Hepatocyte (in vitro differentiated cells): ENCODE data around the gene MTCP1. TPM values are rescaled to one million over a fixed set of nuclear protein-coding genes. Genes with fewer than 3 reads are reported as not detected.

Experiments used
- DNase-seq: peaks from one replicate; pipeline ENCODE4 v3.0.0-alpha.2; 2016; ENCODE audit warnings: low spot score
- H2AFZ ChIP-seq: fragments of 200-600 bp; sonication (generic); 2 replicates; pipeline ENCODE4 v1.6.0; 2016; ENCODE audit warnings: antibody characterized with exemption, mild to moderate bottlenecking
- H3K27ac ChIP-seq: fragments of 200-600 bp; sonication (generic); 2 replicates; pipeline ENCODE4 v1.5.1; 2016; ENCODE audit warnings: mild to moderate bottlenecking
- H3K27me3 ChIP-seq: fragments of 200-600 bp; sonication (generic); 2 replicates; pipeline ENCODE4 v1.6.1; 2016
- H3K36me3 ChIP-seq: fragments of 200-600 bp; sonication (generic); replicated peaks from 2 replicates; pipeline ENCODE4 v1.5.1; 2016; ENCODE audit warnings: low read depth; ENCODE audit not compliant: insufficient read depth
- H3K4me1 ChIP-seq: fragments of 200-600 bp; sonication (generic); 2 replicates; pipeline ENCODE4 v1.5.1; 2016; ENCODE audit warnings: mild to moderate bottlenecking, moderate library complexity; ENCODE audit not compliant: insufficient read depth
- H3K4me2 ChIP-seq: fragments of 200-600 bp; sonication (generic); 2 replicates; pipeline ENCODE4 v1.6.0; 2016
- H3K4me3 ChIP-seq: fragments of 200-600 bp; sonication (generic); 2 replicates; pipeline ENCODE4 v1.5.1; 2016; ENCODE audit warnings: mild to moderate bottlenecking
- H3K79me2 ChIP-seq: fragments of 200-600 bp; sonication (generic); 2 replicates; pipeline ENCODE4 v1.6.0; 2017; ENCODE audit warnings: mild to moderate bottlenecking
- H3K9me2 ChIP-seq: fragments of 200-600 bp; sonication (generic); replicated peaks from 2 replicates; pipeline ENCODE4 v1.6.0; 2017; ENCODE audit warnings: mild to moderate bottlenecking; ENCODE audit not compliant: insufficient read depth
- H3K9me3 ChIP-seq: fragments of 200-600 bp; sonication (generic); 2 replicates; pipeline ENCODE4 v1.5.1; 2016; ENCODE audit warnings: low read depth, mild to moderate bottlenecking
- H4K20me1 ChIP-seq: fragments of 200-600 bp; sonication (generic); 2 replicates; pipeline ENCODE4 v1.6.0; 2016; ENCODE audit warnings: mild to moderate bottlenecking; ENCODE audit not compliant: insufficient read depth, poor library complexity, severe bottlenecking
- CTCF ChIP-seq: fragments of 200-600 bp; sonication (generic); IDR thresholded peaks from 2 replicates; pipeline ENCODE4 v1.5.1; 2016; ENCODE audit warnings: antibody characterized with exemption, mild to moderate bottlenecking; ENCODE audit not compliant: poor library complexity
- EZH2 ChIP-seq: fragments of 200-600 bp; sonication (generic); IDR thresholded peaks from 2 replicates; pipeline ENCODE4 v1.6.1; 2016; ENCODE audit warnings: antibody characterized with exemption, mild to moderate bottlenecking, borderline replicate concordance
- EZH2phosphoT487 ChIP-seq: fragments of 200-600 bp; sonication (generic); IDR thresholded peaks from one replicate; pipeline ENCODE4 v1.6.1; 2018; ENCODE audit warnings: antibody characterized with exemption, mild to moderate bottlenecking, low read depth, moderate library complexity; ENCODE audit not compliant: unreplicated experiment, severe bottlenecking
- WGBS: methylation state at CpG from one replicate; pipeline ENCODE4 v1.1.6; 2016; ENCODE audit warnings: low lambda C conversion rate; ENCODE audit errors: missing lambda C conversion rate; 5-methylcytosine and 5-hydroxymethylcytosine counted together
- polyA plus RNA-seq: library from polyadenylated mRNA; unstranded; fragments of >200 nt; fragmentation: Nextera tagmentation; extraction: Ambion mirVana; gene quantifications from 2 replicates; pipeline ENCODE4 v1.2.1, GENCODE V29; 2016
- total RNA-seq: library from RNA; depleted of rRNA; stranded (reverse); fragments of >200 nt; gene quantifications from 2 replicates; pipeline ENCODE4 v1.2.3, GENCODE V29; 2014

Gene MTCP1
- total and polyA plus RNA-seq, 2 experiments from 2014 or later, result 1.7 to 13.2 TPM

GRCh38 chrX:155070663-155070974, 317 bp downstream of the MTCP1 start:
- TF ChIP-seq EZH2 (no peak), CTCF (no peak), EZH2phosphoT487 (no peak)
- Histone ChIP-seq H3K4me3 (peak overlapping the region; percentile 79), H3K27ac (peak overlapping the region; percentile 97), H3K4me2 (peak overlapping the region; percentile 82), H2AFZ (peak overlapping the region; percentile 85), H3K9me2 (no peaks in the 10 kb centered on the region), H3K27me3 (no peaks in the 10 kb centered on the region), H3K36me3 (no peaks in the 10 kb centered on the region), H3K4me1 (peaks cover 6% of the 10 kb centered on the region), H3K79me2 (peaks cover 24% of the 10 kb centered on the region), H3K9me3 (no peaks in the 10 kb centered on the region), H4K20me1 (no peaks in the 10 kb centered on the region)
- no peak for DNase-seq
- 30% methylated on average over 16 of the region's 16 CpGs for WGBS

- no peaks in the 10 kb centered on the region for H3K9me3 ChIP-seq
- peak overlapping the region; percentile 79 for H3K4me3 ChIP-seq
- peak overlapping the region; percentile 97 for H3K27ac ChIP-seq
- H3K9me2 ChIP-seq, result no peaks in the 10 kb centered on the region
- TF ChIP-seq EZH2 (no peak), CTCF (no peak), EZH2phosphoT487 (no peak)
- peaks cover 24% of the 10 kb centered on the region for H3K79me2 ChIP-seq
- no peaks in the 10 kb centered on the region for H4K20me1 ChIP-seq
- WGBS, result 52% methylated on average over 12 of the region's 12 CpGs
- peak overlapping the region; percentile 82 for H3K4me2 ChIP-seq
- peak overlapping the region; percentile 85 for H2AFZ ChIP-seq
- no peaks in the 10 kb centered on the region for H3K27me3 ChIP-seq
- no peak for DNase-seq
- no peaks in the 10 kb centered on the region for H3K36me3 ChIP-seq
- peaks cover 6% of the 10 kb centered on the region for H3K4me1 ChIP-seq
These were observed 898 bp downstream of the MTCP1 start for GRCh38 chrX:155070038-155070437.

- H3K27ac ChIP-seq, result no peak overlapping the region
- H3K9me3 ChIP-seq, result no peaks in the 10 kb centered on the region
- H3K4me1 ChIP-seq, result peaks cover 6% of the 10 kb centered on the region
- no peaks in the 10 kb centered on the region for H3K36me3 ChIP-seq
- no peaks in the 10 kb centered on the region for H3K9me2 ChIP-seq
- no peaks in the 10 kb centered on the region for H4K20me1 ChIP-seq
- H3K4me3 ChIP-seq, result no peak overlapping the region
- DNase-seq, result no peak
- no peaks in the 10 kb centered on the region for H3K27me3 ChIP-seq
- 64% methylated on average over 1 of the region's 1 CpG for WGBS
- H3K79me2 ChIP-seq, result peaks cover 24% of the 10 kb centered on the region
- no peak overlapping the region for H2AFZ ChIP-seq
- peak overlapping the region; percentile 82 for H3K4me2 ChIP-seq
- TF ChIP-seq CTCF (no peak), EZH2phosphoT487 (no peak), EZH2 (no peak)
These were observed 1.5 kb downstream of the MTCP1 start for GRCh38 chrX:155069414-155069813.

GRCh38 chrX:155068165-155068564, 2.8 kb downstream of the MTCP1 start:
- TF ChIP-seq EZH2phosphoT487, result no peak
- TF ChIP-seq EZH2, result no peak
- no peak for TF ChIP-seq CTCF
- no peak overlapping the region for H2AFZ ChIP-seq
- H3K4me1 ChIP-seq, result peaks cover 6% of the 10 kb centered on the region
- no peaks in the 10 kb centered on the region for H3K36me3 ChIP-seq
- no peaks in the 10 kb centered on the region for H3K9me2 ChIP-seq
- no peaks in the 10 kb centered on the region for H3K27me3 ChIP-seq
- no peaks in the 10 kb centered on the region for H3K9me3 ChIP-seq
- no peak overlapping the region for H3K4me2 ChIP-seq
- no peak overlapping the region for H3K27ac ChIP-seq
- no peak for DNase-seq
- H3K4me3 ChIP-seq, result no peak overlapping the region
- no peaks in the 10 kb centered on the region for H4K20me1 ChIP-seq
- WGBS, result 52% methylated on average over 1 of the region's 1 CpG
- H3K79me2 ChIP-seq, result peaks cover 23% of the 10 kb centered on the region
